Kidney capillary endothelial cell (primary cell): Measurements from ENCODE around the gene SH3RF3.
"Not testable (repeated sequence)": the region's sequence is repeated elsewhere in the genome, so short reads cannot be mapped to it uniquely, and the experiment has no call there.

Source experiments
- DNase-seq: peaks from one replicate; pipeline ENCODE4 v3.0.0-alpha.2; 2018; ENCODE audit warnings: low spot score

The SH3RF3 gene

GRCh38 chr2:109118321-109118720, 10.7 kb upstream of the SH3RF3 start:
- no peak for DNase-seq

- no peak for DNase-seq
Observed at GRCh38 chr2:109120166-109120565, 8.8 kb upstream of the SH3RF3 start.

- not testable (repeated sequence) for DNase-seq
Observed at GRCh38 chr2:109120686-109121085, 8.3 kb upstream of the SH3RF3 start.

- DNase-seq: no peak
Observed at GRCh38 chr2:109123586-109124201, 5.3 kb upstream of the SH3RF3 start.

- no peak for DNase-seq
Observed at GRCh38 chr2:109124982-109125592, 3.9 kb upstream of the SH3RF3 start.

- no peak for DNase-seq
Observed at GRCh38 chr2:109125593-109126500, 3.2 kb upstream of the SH3RF3 start.

- no peak for DNase-seq
Observed at GRCh38 chr2:109126501-109126860, 2.5 kb upstream of the SH3RF3 start.

GRCh38 chr2:109127556-109127955, 1.4 kb upstream of the SH3RF3 start:
- no peak for DNase-seq

GRCh38 chr2:109128048-109128615, 873 bp upstream of the SH3RF3 start:
- peak; percentile 88 for DNase-seq

- DNase-seq: no peak
Observed at GRCh38 chr2:109129356-109129920, 433 bp downstream of the SH3RF3 start.

GRCh38 chr2:109129921-109130722, 1.1 kb downstream of the SH3RF3 start:
- no peak for DNase-seq

- no peak for DNase-seq
Observed at GRCh38 chr2:109130723-109130995, 1.7 kb downstream of the SH3RF3 start.

GRCh38 chr2:109131777-109132176, 2.8 kb downstream of the SH3RF3 start:
- DNase-seq: no peak

GRCh38 chr2:109132626-109133025, 3.6 kb downstream of the SH3RF3 start:
- no peak for DNase-seq

- DNase-seq: no peak
Observed at GRCh38 chr2:109133746-109134145, 4.7 kb downstream of the SH3RF3 start.

- no peak for DNase-seq
Observed at GRCh38 chr2:109134741-109135358, 5.8 kb downstream of the SH3RF3 start.

GRCh38 chr2:109135359-109136197, 6.6 kb downstream of the SH3RF3 start:
- DNase-seq: no peak

GRCh38 chr2:109136542-109136941, 7.5 kb downstream of the SH3RF3 start:
- DNase-seq: no peak

GRCh38 chr2:109137616-109138015, 8.6 kb downstream of the SH3RF3 start:
- DNase-seq: no peak

- peak; percentile 31 for DNase-seq
Observed at GRCh38 chr2:109138449-109138848, 9.4 kb downstream of the SH3RF3 start.
